Sigmoid colon (tissue), 4 donors: ENCODE measurements around the gene MYMX.

Source experiments
- CTCF ChIP-seq, 4 experiments: fragments of 450-650 bp in 3 of 4; fragments of 200-600 bp in 1 of 4; IDR thresholded peaks; one replicate each; pipeline ENCODE4 v1.5.1; 2016 to 2019; ENCODE audit warnings: antibody characterized with exemption in 4 of 4, mild to moderate bottlenecking in 3 of 4, moderate library complexity in 2 of 4
- POLR2AphosphoS5 ChIP-seq, 4 donors: sonication (generic); formaldehyde crosslinking; IDR thresholded peaks; one replicate each; pipeline ENCODE4 v1.6.1; 2017; ENCODE audit warnings: antibody characterized with exemption in 4 of 4

GRCh38 chr6:44235891-44236516, 19.3 kb downstream of the MYMX start:
- TF ChIP-seq CTCF (IDR thresholded peaks at IDR 0.05) (no peak), POLR2AphosphoS5 (IDR thresholded peaks at IDR 0.05) (no peak)
